ENCODE measurements around the gene COG4.
A peak's percentile ranks its signal among the peaks of the same experiment; 100 is the strongest.

Gene COG4

DNA sequence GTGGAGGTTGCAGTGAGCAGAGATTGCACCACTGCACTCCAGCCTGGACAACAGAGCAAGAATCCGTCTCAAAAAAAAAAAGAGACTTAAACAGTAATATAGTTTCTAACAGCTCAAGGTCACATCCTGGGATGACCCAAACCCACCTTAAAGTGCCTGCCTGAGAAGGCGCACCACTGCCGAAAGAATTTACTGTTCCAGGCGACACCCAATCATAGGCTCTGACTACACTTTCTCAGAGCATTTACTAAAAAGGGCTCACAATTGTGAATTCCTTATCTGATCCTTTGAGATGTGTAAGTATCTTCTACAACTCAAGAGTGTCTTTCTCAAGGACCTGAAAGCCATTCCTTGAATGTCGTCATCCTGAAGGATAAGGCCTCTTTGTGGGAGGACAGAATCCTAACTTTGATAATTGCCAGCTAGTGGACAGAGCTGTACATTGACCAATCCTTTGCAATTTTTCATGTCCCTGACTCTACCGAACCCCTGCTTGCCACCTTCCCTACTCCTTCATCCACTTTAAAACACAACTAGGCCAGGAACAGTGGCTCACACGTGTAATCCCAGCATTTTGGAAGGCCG lies 81.9 kb downstream of the COG4 start:
- Histone ChIP-seq H2AFZ (ENCODE audit: low read depth, low read length) (no peak overlapping the region), H3K27me3 (ENCODE audit: insufficient read depth, low read length, poor library complexity) (no peaks in the 10 kb centered on the region)

DNA sequence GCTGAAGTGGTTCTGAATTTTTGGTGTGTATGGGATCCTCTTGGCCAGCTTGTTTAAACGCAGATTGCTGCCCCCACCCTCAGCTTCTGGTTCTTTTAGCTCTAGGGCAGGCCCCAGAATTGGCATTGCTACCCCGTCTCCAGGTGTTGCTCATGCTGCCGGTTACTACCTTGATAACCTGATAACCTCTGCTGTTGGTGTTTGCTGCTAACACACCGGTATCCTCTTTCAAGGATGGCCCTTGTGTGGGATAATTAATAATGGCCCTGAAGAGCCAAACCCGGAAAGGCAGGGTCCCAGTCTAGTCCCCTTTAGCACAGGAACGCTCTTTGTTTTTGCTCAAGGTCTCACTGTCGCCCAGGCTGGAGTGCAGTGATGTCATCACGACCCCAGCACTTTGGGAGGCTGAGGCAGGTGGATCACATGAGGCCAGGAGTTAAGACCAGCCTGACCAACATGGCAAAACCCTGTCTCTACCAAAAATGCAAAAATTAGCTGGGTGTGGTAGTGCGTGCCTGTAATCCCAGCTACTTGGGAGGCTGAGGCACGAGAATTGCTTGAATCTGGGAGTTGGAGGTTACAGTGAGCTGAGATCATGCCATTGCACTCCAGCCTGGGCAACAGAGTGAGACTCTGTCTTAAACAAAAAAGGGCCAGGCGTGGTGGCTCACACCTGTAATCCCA lies 83.2 kb downstream of the COG4 start:
- TF ChIP-seq, protein P1, sequence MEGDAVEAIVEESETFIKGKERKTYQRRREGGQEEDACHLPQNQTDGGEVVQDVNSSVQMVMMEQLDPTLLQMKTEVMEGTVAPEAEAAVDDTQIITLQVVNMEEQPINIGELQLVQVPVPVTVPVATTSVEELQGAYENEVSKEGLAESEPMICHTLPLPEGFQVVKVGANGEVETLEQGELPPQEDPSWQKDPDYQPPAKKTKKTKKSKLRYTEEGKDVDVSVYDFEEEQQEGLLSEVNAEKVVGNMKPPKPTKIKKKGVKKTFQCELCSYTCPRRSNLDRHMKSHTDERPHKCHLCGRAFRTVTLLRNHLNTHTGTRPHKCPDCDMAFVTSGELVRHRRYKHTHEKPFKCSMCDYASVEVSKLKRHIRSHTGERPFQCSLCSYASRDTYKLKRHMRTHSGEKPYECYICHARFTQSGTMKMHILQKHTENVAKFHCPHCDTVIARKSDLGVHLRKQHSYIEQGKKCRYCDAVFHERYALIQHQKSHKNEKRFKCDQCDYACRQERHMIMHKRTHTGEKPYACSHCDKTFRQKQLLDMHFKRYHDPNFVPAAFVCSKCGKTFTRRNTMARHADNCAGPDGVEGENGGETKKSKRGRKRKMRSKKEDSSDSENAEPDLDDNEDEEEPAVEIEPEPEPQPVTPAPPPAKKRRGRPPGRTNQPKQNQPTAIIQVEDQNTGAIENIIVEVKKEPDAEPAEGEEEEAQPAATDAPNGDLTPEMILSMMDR (IDR thresholded peaks at IDR 0.05; ENCODE audit: borderline replicate concordance, extremely low read depth, low read length, poor library complexity, severe bottlenecking): no peak
- TF ChIP-seq EZH2 (IDR thresholded peaks at IDR 0.05; ENCODE audit: borderline replicate concordance, low read depth, low read length, severe bottlenecking): no peak
- Histone ChIP-seq H4K20me1 (ENCODE audit: insufficient read depth, low read length) (peaks cover 11% of the 10 kb centered on the region; the same call in 1 of the 2 replicates), H3K4me2 (ENCODE audit: insufficient read depth, low read length) (peak overlapping the region; percentile 75), H3K4me1 (ENCODE audit: insufficient read depth, low read length) (peaks cover 30% of the 10 kb centered on the region), H2AFZ (ENCODE audit: low read depth, low read length) (peak overlapping the region; percentile 94), H3K79me2 (ENCODE audit: insufficient read depth, low read length) (peaks cover 28% of the 10 kb centered on the region), H3K36me3 (ENCODE audit: insufficient read depth, low read length) (no peaks in the 10 kb centered on the region), H3K9me3 (ENCODE audit: insufficient read depth, low read length, severe bottlenecking) (no peaks in the 10 kb centered on the region), H3K9ac (ENCODE audit: low read depth, low read length) (peak overlapping the region; percentile 76), H3K27me3 (ENCODE audit: insufficient read depth, low read length, poor library complexity) (no peaks in the 10 kb centered on the region), H3K4me3 (ENCODE audit: low read depth in 1 of 2, low read length in 2 of 2) (peak overlapping the region; percentile 46 to 67; a peak in 3 of 4 replicates), H3K27ac (ENCODE audit: low read length) (peak overlapping the region; percentile 79)
- ATAC-seq (ENCODE audit: insufficient read depth, low read depth) (no peak), DNase-seq (no peak)

More for the DNA sequence above, 81.9 kb downstream of the COG4 start:
- no peak for TF ChIP-seq EZH2 (IDR thresholded peaks at IDR 0.05; ENCODE audit: borderline replicate concordance, low read depth, low read length, severe bottlenecking)
- TF ChIP-seq, protein P1 (IDR thresholded peaks at IDR 0.05; ENCODE audit: borderline replicate concordance, extremely low read depth, low read length, poor library complexity, severe bottlenecking): no peak
- H3K79me2 ChIP-seq (ENCODE audit: insufficient read depth, low read length): peaks cover 22% of the 10 kb centered on the region
- H3K4me1 ChIP-seq (ENCODE audit: insufficient read depth, low read length): peaks cover 28% of the 10 kb centered on the region
- H3K36me3 ChIP-seq (ENCODE audit: insufficient read depth, low read length): no peaks in the 10 kb centered on the region
- no peak overlapping the region for H3K4me2 ChIP-seq (ENCODE audit: insufficient read depth, low read length)
- no peaks in the 10 kb centered on the region for H3K9me3 ChIP-seq (ENCODE audit: insufficient read depth, low read length, severe bottlenecking)
- ATAC-seq (ENCODE audit: insufficient read depth, low read depth): no peak
- peaks cover 11% of the 10 kb centered on the region; the same call in 1 of the 2 replicates for H4K20me1 ChIP-seq (ENCODE audit: insufficient read depth, low read length)
- no peak overlapping the region for H3K4me3 ChIP-seq (ENCODE audit: low read depth in 1 of 2, low read length in 2 of 2)
- no peak overlapping the region for H3K27ac ChIP-seq (ENCODE audit: low read length)
- H3K9ac ChIP-seq (ENCODE audit: low read depth, low read length): no peak overlapping the region
- DNase-seq: no peak

DNA sequence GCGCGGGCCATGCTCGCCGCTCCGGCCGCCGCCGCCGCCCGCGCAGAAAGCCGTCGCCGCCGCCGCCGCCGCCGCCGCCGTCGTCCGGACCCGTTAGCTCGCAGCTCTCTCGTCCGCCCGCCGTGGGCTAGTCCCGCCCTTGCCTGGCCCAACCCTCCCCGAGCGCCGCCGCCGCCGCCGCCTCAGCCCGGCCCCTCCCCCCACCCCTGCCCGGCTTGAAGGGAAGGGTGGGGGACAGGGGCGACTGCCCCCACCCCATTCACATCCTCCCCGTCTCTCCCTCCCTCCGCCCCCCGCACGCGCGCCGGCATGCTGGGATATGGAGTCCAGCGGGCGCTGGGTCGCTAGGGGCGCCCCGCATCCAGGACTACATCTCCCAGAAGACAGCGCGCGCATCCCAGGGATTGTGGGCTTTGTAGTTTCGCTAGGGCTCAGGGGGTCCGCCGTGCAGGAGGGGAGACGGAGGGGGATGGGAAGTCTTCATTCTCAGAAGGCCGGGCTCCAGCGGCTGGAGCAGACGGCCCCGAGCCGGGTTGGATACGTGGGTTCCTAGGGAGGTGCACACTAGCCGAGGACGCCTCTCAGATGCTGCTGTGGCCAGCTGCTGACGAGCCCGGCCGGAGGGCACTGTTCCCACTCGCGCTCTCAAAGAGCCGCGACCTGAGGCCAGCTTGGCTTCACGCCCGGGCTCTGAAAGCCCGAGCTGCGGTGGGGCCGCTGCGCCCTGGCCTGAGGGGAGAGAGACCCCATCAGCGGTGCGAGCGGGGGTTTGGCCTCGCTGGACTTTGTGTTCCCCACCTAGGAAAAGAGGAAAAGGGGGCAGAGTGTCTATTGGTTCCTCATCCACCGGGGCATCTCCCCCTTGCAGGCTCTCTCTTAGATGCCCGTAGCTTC lies 84.1 kb downstream of the COG4 start, which contains the start of gene ST3GAL2:
TSS of gene ST3GAL2 (minus strand) at position 132 of the 894 bp plus-strand sequence. CDS start 40,570 bp downstream, outside the sequence.
- H3K4me3 ChIP-seq (ENCODE audit: low read depth in 1 of 2, low read length in 2 of 2): peak within 1 kb of the TSS; percentile 46 to 67; a peak in 3 of 4 replicates
- H3K9me3 ChIP-seq (ENCODE audit: insufficient read depth, low read length, severe bottlenecking): no peaks in the 10 kb centered on the region
- H3K4me2 ChIP-seq (ENCODE audit: insufficient read depth, low read length): peak within 1 kb of the TSS; percentile 90
- peak; percentile 93 for ATAC-seq (ENCODE audit: insufficient read depth, low read depth)
- H3K36me3 ChIP-seq (ENCODE audit: insufficient read depth, low read length): peaks cover 9% of the 10 kb centered on the region
- H4K20me1 ChIP-seq (ENCODE audit: insufficient read depth, low read length): peaks cover 16% of the 10 kb centered on the region; the same call in 1 of the 2 replicates
- peak; percentile 98 for DNase-seq
- H3K4me1 ChIP-seq (ENCODE audit: insufficient read depth, low read length): peaks cover 30% of the 10 kb centered on the region
- TF ChIP-seq EZH2 (IDR thresholded peaks at IDR 0.05; ENCODE audit: borderline replicate concordance, low read depth, low read length, severe bottlenecking): no peak
- H3K27ac ChIP-seq (ENCODE audit: low read length): peak within 1 kb of the TSS; percentile 79
- peaks cover 37% of the 10 kb centered on the region for H3K79me2 ChIP-seq (ENCODE audit: insufficient read depth, low read length)
- no peaks in the 10 kb centered on the region for H3K27me3 ChIP-seq (ENCODE audit: insufficient read depth, low read length, poor library complexity)
- H2AFZ ChIP-seq (ENCODE audit: low read depth, low read length): peak within 1 kb of the TSS; percentile 94
- H3K9ac ChIP-seq (ENCODE audit: low read depth, low read length): peak within 1 kb of the TSS; percentile 76
